HG02943 (cell line): ENCODE results near the gene HECTD2.

Source experiments
- ATAC-seq: cut with Tn5 transposase; IDR thresholded peaks from one replicate; pipeline ENCODE4 v1.9.1; 2021; ENCODE audit warnings: mild to moderate bottlenecking, low read depth, moderate library complexity; ENCODE audit not compliant: unreplicated experiment

HECTD2 gene

DNA sequence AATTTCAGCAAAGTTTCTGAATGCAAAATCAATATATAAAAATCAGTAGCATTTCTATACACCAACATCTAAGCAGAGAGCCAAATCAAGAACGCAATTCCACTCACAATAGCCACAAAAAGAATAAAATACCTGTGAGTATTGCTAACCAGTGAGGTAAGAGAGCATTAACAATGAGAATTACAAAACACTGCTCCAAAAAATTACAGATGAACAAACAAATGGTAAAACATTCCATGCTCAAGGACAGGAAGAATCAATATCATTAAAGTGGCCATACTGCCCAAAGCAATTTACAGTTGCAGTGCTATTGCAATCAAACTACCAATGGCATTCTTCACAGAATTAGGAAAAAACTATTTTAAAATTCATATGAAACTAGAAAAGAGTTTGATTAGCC, 61.5 kb downstream of the HECTD2 start:
- no peak for ATAC-seq

DNA sequence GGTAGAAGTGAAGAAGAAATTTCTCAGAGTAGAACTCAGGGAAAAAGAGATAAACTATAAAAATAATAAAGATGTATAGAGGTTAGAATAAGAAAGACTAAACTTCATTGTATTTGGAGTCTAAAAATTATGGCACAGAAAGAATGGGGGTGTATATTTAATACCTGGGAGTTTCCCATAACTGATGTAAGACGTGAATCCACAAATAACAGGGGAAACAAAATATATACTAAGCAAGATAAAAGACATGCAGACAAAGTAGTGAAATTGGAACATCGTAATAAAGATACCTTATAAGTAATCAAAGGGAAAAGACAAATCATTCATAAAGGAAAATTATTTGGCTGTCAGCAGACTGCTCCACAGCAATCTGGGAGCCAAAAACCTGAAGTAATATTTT, 62.8 kb downstream of the HECTD2 start:
- ATAC-seq, result no peak

DNA sequence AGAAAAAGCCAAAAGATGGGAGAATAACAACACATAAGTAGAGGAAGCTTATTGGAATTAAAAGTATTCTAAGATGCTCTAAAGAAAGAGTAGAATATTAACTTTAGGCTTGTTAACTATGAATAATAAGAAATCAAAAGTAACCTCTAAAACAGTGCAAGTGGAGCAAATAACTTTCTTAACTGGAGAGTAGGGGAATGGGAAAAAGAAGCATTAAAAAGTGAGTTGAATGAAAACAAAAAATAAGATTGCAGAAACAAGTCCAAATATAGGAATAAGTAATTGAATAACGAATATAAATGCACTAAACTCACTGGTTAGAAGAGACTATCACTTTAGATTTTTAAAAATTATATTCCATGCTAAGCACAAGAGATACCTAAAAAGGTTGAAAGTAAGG, 63.9 kb downstream of the HECTD2 start:
- no peak for ATAC-seq

DNA sequence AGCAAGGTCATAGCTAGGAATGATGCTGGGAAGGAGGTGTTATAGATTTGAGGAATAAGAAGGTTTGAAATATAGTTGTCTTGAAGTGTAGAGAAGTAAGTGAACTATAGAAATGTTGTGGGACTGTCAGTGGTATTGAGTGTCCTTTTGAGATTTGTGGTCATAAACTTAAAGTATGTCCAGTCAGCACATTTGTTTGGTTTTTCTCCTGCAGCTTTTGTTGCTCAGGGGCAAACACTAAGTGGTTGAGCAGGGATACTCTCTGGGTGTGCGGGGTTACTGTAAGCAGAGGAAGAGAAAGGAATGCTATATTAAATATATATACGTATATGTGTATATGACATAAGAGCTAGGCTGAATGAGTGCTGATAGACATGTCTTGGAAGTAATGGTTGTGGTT, 67.1 kb downstream of the HECTD2 start:
- no peak for ATAC-seq

DNA sequence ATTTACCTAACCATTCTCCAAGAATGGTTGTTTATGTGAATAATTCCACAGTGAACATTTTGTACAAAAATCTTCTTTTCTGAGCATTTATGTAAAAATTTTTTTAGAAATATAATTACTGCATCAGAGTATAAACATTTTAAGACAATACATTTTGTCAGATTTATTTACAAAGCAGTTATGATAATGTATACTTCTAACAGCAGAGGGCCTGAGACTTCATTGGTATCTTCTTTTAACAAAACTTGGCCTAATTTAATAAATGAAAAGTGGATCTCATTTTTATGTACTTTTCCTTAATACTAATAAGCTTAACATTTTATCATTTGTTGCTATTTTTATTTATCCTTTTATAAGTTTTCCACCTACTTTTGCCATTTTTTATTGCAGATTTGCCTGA, 69.4 kb downstream of the HECTD2 start:
- no peak for ATAC-seq

- no peak for ATAC-seq
Measured at GRCh38 chr10:91487911-91488582, 77.9 kb downstream of the HECTD2 start.

GRCh38 chr10:91493313-91493712, 83.2 kb downstream of the HECTD2 start:
- ATAC-seq, result no peak

DNA sequence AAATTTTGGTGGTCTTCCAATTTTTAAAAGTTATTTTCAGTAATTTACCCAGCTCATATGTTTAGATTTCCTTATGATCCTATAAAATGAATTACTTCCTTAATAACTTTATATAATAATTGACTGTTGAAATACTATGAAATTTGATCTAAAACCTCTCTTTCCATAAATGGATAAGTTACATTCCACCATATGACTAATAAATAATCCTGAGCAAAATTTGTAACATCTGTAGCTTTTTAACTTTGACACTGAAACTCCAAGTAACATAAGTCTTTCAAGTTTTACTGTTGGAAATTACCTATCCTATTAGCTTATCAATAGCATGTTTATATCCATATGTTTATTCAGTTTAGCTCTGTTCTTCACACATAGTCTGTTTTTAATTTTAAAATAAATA, 85.3 kb downstream of the HECTD2 start:
- no peak for ATAC-seq

DNA sequence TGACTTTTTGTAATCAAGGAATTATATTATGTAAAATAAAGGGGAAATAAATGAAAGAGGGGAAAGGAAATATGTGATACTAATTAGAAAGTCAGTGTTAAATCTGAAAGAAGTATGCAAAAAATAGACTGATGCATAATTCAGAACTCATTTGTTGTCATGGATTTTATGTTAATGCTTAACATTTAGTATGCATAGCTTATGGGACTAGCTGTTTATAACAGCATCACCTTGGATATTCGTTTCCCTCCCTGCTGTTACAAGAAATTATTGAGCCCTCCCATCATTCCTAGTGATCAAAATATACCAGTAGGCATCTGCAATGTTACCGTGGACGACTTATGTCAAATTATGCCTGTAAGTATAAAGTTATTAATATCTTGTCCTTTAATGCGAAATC, 85.9 kb downstream of the HECTD2 start:
- no peak for ATAC-seq

DNA sequence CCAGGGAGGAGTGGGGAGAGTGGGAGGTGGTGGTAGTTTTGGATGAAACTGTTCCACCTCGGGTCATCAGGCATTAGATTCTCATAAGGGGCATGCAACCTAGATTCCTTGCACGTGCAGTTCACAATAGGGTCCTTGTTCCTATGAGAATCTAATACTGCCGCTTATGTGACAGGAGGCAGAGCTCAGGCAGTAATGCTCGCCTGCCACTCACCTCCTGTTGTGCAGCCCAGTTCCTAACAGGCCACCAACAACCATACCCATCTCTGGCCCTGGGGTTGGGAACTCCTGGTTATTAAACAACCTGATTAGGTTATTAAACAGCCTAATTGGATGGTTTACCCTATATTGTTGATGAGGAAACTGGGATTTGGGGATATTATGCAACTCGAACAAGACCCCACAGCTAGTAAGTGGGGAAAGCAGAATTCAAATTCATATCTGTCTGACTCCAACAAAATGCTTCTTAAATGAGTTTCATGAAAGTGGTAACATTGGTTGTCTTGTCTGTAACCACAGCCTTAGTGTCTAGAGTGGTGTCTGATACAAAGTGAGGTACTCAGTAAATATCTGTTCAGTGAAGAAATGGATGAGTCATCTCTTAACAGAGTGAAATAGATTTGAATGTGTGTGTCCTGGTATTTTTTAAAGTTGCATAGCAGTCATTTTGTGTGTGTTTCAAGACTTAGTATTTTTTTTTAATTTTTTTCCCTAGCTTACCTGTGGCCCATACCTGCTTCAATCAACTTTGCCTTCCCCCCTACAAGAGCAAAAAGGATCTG, 101.6 kb downstream of the HECTD2 start:
- ATAC-seq, result no peak

DNA sequence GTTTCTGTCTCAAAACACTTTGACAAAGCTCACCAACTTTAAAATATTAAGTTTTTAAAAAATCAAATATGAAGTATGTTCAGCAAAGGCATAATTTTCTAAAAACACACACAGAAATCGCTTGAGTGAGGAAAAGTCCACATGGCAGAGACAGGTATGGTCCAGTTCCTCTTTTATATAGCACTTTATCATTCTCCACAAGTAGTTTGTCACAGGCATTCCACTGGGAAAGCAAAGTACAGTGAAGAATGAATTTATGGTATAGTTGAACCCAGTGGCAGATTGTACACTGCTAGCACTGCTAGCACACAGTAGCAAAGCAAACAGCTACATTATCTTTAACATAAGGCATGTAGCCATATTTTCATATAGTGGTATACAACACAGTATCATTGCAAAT, 102.3 kb downstream of the HECTD2 start:
- ATAC-seq, result no peak

- no peak for ATAC-seq
Measured at GRCh38 chr10:91513598-91514424, 103.7 kb downstream of the HECTD2 start.

DNA sequence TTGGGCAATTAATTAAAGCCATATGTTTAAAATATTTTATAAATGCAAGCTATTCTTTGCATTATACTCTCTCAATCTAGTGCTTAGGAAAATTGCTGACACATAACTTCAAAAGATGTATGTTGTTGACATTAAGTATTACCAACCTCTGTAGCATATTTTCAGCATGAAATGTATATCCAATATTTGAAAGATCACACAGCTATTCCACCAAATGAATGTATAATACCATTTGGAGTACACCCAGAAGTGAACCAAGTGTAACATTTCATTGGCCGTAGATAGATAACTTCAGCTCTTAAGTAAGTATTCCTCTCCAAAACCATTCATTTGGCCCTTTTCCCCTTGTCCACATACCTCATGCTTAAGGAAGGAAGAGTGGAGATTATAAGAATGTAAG, 104.6 kb downstream of the HECTD2 start:
- no peak for ATAC-seq

- no peak for ATAC-seq
Measured at GRCh38 chr10:91517394-91517793, 107.2 kb downstream of the HECTD2 start.

- ATAC-seq, result no peak
Measured at GRCh38 chr10:91519899-91520514, 109.9 kb downstream of the HECTD2 start.

DNA sequence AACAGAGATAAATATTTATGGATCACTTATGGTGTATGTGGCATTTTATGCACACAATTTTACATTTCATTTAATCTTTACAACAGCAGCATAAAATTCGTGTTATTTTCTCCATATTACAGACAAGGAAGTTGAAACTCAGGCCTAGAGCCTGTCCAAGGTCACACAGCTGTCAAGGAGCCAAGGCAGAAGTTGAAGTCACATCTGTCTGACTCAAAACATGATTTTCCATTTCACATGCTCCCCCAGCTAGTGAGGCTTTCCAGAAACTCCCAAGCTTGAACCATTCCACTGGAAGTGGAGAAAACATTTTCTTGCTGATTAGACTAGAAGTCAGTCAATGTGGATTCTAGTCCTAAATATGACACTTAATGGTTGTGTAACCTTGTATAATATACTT, 110.5 kb downstream of the HECTD2 start:
- ATAC-seq, result no peak

- no peak for ATAC-seq
Measured at GRCh38 chr10:91521439-91521838, 111.3 kb downstream of the HECTD2 start.

- ATAC-seq, result no peak
Measured at GRCh38 chr10:91525896-91526712, 116.0 kb downstream of the HECTD2 start.

GRCh38 chr10:91528080-91528479, 117.9 kb downstream of the HECTD2 start:
- ATAC-seq, result no peak

DNA sequence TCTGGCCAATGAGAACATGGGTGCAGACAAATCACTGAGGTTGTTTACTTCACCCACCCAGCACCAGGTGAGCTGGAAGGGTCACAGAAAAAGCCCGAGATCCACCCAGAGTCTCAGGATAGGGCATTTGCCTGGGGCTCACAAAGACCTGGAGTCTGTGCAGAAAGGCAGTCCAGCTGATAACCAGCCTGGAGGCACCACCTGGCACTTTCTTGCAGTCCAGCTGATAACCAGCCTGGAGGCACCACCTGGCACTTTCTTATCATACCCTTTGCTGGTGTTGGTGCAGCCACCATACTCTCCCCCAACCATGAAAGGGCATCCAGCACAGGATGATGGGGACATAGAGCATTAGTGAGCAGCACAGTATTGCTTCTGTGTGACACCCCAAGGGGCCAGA, 118.6 kb downstream of the HECTD2 start:
- ATAC-seq, result no peak
